Activated T-helper 1 cell treated with Interleukin-2 at 50 U/mL for 16 hours (primary cell): ENCODE results near the gene STKLD1.
"Not testable (repeated sequence)": the region's sequence is repeated elsewhere in the genome, so short reads cannot be mapped to it uniquely, and the experiment has no call there.

ENCODE experiments used
- DNase-seq: peaks from one replicate; pipeline ENCODE4 v3.0.0-alpha.2; 2020; ENCODE audit warnings: low read depth

STKLD1 gene

DNA sequence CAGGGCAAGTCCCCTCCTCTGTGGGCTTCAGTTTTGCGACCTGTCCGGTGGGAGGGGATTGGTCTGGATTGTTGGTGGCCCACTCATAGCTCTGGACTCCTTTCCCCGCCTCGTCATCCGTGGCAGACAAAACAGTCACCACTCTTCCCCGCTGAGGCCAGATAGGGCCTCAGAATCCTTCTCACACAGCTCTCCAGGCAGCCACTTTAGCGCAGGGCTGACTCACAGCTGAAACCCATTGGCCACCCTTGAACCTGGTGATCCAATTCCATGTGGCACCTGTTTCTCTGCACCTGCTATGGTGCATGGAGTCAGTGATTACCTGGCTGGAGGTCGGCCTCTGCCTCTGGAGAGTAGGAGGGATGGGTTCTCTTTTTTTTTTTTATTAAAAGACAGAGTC lies 67.8 kb downstream of the STKLD1 start:
- no peak for DNase-seq

DNA sequence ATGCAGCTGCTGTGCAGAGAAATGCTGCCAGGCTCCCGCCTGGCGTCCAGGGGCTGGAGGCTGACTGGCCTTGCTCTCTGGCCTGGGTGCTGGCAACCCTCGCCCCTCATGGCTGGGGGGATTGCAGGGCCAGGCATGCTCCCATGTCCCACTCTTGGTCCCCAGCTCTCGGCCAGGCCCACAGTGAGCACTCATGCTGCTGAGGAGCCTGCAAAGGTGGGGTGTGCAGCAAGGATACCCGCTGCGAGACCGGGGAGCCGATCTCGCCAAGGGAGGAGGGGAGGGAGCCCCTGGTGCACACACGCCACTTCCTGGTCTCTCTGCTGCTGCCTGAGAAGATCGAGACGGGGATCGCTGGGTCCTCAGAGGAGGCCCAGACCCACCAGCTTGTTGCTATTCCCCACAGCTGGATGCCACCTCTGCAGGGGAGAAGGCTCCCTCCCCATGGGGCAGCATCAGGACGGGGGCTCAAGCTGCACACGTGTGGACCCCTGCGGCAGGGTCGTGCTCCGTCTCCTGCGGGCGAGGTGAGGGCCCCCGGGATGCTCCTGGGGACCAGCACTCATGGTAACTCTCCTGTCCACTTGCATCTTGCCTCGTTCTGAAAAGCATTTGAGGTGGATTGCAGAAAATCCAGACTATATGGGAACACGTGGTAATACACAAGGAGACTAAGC lies 69.3 kb downstream of the STKLD1 start:
- DNase-seq, result no peak

DNA sequence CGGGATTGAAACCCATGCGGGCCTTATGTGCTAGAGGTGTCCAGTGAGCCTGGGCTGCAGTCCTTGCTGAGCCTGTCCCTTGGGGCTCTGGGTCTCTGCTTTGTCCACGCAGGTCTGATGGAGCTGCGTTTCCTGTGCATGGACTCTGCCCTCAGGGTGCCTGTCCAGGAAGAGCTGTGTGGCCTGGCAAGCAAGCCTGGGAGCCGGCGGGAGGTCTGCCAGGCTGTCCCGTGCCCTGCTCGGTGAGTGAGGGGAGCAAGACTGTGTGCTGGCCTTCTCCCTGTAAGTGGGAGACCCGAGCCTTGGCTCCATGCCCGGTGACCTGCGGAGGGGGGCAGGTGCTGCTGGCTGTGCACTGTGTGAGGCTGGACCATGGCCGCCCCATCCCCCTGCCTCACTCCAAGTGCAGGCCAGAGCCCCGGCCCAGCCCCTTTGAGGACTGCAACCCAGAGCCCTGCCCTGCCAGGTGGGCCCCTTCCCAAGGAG lies 72.4 kb downstream of the STKLD1 start:
- DNase-seq, result no peak

DNA sequence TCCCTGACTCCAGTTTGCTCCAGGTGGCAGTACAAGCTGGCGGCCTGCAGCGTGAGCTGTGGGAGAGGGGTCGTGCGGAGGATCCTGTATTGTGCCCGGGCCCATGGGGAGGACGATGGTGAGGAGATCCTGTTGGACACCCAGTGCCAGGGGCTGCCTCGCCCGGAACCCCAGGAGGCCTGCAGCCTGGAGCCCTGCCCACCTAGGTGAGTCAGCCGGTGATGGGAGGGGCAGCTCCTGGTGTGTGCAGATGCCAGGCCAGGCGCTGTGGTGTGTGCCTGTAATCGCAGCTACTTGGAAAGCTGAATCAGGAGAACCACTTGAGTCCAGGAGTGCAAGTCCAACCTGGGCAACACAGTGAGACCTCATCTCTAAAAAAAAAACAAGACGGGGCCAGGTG lies 73.6 kb downstream of the STKLD1 start:
- DNase-seq, result no peak

DNA sequence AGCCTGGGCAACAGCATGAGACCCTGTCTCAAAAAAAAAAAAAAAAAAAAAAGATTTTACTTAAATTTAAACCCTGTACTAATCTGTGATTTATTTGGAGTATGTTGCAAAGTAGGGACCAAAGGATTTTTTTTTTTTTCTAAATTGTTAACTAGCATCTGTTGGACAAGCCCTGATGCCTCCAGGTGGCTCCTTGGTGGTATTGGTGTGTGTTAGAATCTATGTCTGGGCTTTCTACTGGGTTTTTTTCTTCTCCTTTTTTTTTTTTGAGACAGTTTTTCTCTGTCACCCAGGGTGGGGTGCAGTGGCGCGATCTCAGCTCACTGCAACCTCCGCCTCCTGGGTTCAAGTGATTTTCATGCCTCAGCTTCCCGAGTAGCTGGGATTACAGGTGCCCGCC lies 75.7 kb downstream of the STKLD1 start:
- DNase-seq, result not testable (repeated sequence)

DNA sequence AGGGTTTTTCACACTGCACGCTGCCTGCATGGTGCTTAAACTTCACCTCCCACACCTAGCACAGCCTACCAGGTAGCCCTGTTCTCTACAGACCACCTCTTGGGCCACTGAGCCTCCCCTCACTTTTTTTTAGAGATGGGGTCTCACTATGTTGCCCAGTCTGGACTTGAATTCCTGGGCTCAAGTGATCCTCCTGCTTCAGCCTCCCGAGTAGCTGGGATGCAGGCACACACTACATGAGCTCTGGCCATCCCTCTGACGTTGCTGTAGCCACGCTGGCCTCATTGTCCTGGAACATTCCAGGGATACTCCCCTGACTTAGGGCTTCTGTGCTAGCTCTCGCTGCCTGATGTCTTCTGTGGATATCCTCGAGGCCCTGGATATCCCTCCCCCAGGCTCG lies 76.4 kb downstream of the STKLD1 start:
- DNase-seq, result no peak

DNA sequence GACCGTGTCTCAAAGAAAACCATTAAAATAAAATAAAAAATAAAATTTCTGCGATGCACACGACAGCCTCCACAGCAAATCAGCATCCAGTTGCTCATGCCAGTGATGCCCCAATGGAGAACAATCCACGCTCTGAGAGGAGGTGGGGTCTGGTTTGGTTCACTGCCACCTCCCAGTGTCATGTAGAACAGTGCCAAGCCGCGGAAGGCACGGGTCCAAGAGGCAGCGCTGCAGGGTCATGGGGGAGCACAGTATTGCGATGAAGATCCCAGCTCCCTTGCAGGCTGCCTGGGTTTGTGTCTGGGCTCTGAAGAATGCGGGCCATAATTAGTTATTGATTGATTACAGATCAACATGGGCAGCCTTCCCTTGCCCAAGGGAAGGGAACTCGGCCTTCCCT lies 77.5 kb downstream of the STKLD1 start:
- no peak for DNase-seq

DNA sequence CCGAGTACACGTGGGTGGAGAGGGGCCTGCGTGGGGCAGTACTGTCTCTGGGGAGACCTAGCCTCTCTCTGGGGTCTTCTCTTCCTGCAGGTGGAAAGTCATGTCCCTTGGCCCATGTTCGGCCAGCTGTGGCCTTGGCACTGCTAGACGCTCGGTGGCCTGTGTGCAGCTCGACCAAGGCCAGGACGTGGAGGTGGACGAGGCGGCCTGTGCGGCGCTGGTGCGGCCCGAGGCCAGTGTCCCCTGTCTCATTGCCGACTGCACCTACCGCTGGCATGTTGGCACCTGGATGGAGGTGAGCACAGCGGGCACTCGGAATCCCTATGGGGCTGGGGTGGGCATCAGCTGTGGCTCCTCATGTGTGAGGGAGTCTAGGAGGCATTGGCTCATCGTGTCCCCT lies 78.2 kb downstream of the STKLD1 start:
- DNase-seq, result no peak

DNA sequence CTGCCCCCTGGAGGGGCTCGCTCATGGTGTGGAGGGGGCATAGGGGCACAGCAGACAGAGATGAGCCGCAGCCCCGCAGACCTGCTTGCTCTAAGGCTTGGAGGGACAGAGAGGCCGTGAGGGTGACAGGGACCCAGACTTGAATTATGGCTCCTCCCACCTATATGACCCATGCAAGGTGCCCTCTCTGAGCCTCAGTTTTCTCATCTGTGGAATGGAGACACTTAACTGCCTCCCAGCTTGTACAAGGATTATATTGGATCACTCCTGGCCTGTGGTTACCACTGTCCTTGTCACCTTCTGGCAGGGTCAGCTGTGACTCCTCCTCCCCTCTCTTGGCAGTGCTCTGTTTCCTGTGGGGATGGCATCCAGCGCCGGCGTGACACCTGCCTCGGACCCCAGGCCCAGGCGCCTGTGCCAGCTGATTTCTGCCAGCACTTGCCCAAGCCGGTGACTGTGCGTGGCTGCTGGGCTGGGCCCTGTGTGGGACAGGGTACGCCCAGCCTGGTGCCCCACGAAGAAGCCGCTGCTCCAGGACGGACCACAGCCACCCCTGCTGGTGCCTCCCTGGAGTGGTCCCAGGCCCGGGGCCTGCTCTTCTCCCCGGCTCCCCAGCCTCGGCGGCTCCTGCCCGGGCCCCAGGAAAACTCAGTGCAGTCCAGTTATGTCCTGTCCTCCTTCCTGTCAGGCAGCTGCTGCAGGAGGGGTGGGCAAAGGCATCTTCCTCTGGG lies 78.9 kb downstream of the STKLD1 start:
- no peak for DNase-seq
